ENCODE results near the gene OPTC. TPM values are rescaled to one million over a fixed set of nuclear protein-coding genes. Genes with fewer than 3 reads are reported as not detected.

OPTC gene
- total and polyA plus RNA-seq, 9 of the 15 experiments (the other 6 are each of a cell fraction or from before 2014, with no cell fraction given), result not detected

DNA sequence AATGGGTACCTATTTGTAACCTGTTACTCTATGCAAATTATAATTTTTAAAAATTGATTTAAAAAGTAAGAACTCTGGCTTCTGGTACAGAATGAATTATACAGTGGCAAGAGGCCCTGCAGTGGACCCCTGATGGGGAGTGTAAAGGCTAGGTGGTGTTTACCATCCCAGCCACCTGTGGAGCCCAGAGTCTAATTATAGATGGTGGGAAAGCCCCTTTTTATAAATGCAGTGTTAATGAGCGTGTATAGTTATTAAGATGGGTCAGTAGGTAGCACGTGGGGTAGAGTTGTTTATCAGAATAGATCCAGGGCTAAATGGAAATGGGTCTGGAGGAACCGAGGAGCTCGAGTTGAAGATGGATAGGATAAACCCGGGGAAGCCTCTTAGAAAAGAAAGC lies 32.2 kb upstream of the OPTC start:
- no peak overlapping the region for H3K4me2 ChIP-seq (ENCODE audit: insufficient read depth, low read length)
- H3K79me2 ChIP-seq (ENCODE audit: control insufficient read depth, insufficient read depth, low read length), result no peaks in the 10 kb centered on the region
- H3K9me3 ChIP-seq (replicated peaks; ENCODE audit: control insufficient read depth, insufficient read depth, low read depth, low read length), result no peaks in the 10 kb centered on the region
- H3K4me1 ChIP-seq (replicated peaks in 1 of 2; ENCODE audit: control insufficient read depth in 2 of 2, insufficient read depth in 2 of 2, low read length in 2 of 2), result no peaks in the 10 kb centered on the region
- intact Hi-C loops (cut with micrococcal nuclease) (no loop called here), in situ Hi-C loops (cut with MboI) (no loop called here)
- H2AFZ ChIP-seq (ENCODE audit: low read depth, low read length), result no peak overlapping the region
- H3K4me3 ChIP-seq, result no peak overlapping the region
- BruUV-seq (replicated peaks), result no TSS peak
- H3K36me3 ChIP-seq (ENCODE audit: control insufficient read depth, insufficient read depth, low read length), result no peaks in the 10 kb centered on the region
- no peak overlapping the region for H3K9ac ChIP-seq (ENCODE audit: insufficient read depth in 1 of 2, low read depth in 2 of 2, low read length in 2 of 2)
- H4K20me1 ChIP-seq (replicated peaks; ENCODE audit: control insufficient read depth, insufficient read depth, low read length), result peaks cover 11% of the 10 kb centered on the region; the same call in 1 of the 2 replicates
- peaks cover 41 to 42% of the 10 kb centered on the region in 2 experiments for H3K27me3 ChIP-seq (ENCODE audit: control insufficient read depth in 2 of 2, insufficient read depth in 2 of 2, low read length in 2 of 2)
- WGBS (ENCODE audit: insufficient coverage, low coverage, missing lambda C conversion rate), result 0% methylated on average over 5 of the region's 5 CpGs
- FAIRE-seq, result no peak
- POLR2A ChIA-PET, result interaction anchor here (1.0 kb wide), 1 partner anchor 11 kb away, joined by 5 read pairs; no protein-coding TSS in a partner anchor
- CTCF ChIA-PET (ENCODE audit: low intra/inter-chr PET ratio), result no interaction called here
- H3K9me1 ChIP-seq (ENCODE audit: control insufficient read depth, insufficient read depth, low read length), result no peaks in the 10 kb centered on the region
- ATAC-seq, result no peak
- no peak for DNase-seq (ENCODE audit: extremely low read depth in 1 of 4, low spot score in 3 of 4)
- no peak overlapping the region for H3K27ac ChIP-seq (ENCODE audit: extremely low read depth, low read depth, low read length)
- TF ChIP-seq STAG1 (CRISPR knock-in tag; IDR thresholded peaks at IDR 0.05; ENCODE audit: borderline replicate concordance) (no peak), GTF2F1 (IDR thresholded peaks at IDR 0.05; ENCODE audit: low read depth, low read length) (no peak), KLF6 (CRISPR knock-in tag; IDR thresholded peaks at IDR 0.05; ENCODE audit: borderline replicate concordance) (no peak), PTRF (tag; IDR thresholded peaks at IDR 0.05) (no peak), EGR1 (conservative IDR thresholded peaks at IDR 0.05) (no peak), ZNF79 (CRISPR knock-in tag; IDR thresholded peaks at IDR 0.05; ENCODE audit: low read depth) (no peak), ZNF75A (CRISPR knock-in tag; IDR thresholded peaks at IDR 0.05) (no peak), HIVEP1 (CRISPR knock-in tag; IDR thresholded peaks at IDR 0.05) (no peak), ZNF3 (CRISPR knock-in tag; IDR thresholded peaks at IDR 0.05) (no peak), ZNF354B (CRISPR knock-in tag; IDR thresholded peaks at IDR 0.05) (no peak), SIRT6 (IDR thresholded peaks at IDR 0.05; ENCODE audit: low read depth, low read length) (no peak)
- TF ChIP-seq, protein P1, sequence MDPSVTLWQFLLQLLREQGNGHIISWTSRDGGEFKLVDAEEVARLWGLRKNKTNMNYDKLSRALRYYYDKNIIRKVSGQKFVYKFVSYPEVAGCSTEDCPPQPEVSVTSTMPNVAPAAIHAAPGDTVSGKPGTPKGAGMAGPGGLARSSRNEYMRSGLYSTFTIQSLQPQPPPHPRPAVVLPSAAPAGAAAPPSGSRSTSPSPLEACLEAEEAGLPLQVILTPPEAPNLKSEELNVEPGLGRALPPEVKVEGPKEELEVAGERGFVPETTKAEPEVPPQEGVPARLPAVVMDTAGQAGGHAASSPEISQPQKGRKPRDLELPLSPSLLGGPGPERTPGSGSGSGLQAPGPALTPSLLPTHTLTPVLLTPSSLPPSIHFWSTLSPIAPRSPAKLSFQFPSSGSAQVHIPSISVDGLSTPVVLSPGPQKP (CRISPR knock-in tag; IDR thresholded peaks at IDR 0.05), result no peak
- TF ChIP-seq, protein P2, sequence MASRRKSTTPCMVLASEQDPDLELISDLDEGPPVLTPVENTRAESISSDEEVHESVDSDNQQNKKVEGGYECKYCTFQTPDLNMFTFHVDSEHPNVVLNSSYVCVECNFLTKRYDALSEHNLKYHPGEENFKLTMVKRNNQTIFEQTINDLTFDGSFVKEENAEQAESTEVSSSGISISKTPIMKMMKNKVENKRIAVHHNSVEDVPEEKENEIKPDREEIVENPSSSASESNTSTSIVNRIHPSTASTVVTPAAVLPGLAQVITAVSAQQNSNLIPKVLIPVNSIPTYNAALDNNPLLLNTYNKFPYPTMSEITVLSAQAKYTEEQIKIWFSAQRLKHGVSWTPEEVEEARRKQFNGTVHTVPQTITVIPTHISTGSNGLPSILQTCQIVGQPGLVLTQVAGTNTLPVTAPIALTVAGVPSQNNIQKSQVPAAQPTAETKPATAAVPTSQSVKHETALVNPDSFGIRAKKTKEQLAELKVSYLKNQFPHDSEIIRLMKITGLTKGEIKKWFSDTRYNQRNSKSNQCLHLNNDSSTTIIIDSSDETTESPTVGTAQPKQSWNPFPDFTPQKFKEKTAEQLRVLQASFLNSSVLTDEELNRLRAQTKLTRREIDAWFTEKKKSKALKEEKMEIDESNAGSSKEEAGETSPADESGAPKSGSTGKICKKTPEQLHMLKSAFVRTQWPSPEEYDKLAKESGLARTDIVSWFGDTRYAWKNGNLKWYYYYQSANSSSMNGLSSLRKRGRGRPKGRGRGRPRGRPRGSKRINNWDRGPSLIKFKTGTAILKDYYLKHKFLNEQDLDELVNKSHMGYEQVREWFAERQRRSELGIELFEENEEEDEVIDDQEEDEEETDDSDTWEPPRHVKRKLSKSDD (conservative IDR thresholded peaks at IDR 0.05; ENCODE audit: low read length), result no peak
- TF ChIP-seq, protein P3, sequence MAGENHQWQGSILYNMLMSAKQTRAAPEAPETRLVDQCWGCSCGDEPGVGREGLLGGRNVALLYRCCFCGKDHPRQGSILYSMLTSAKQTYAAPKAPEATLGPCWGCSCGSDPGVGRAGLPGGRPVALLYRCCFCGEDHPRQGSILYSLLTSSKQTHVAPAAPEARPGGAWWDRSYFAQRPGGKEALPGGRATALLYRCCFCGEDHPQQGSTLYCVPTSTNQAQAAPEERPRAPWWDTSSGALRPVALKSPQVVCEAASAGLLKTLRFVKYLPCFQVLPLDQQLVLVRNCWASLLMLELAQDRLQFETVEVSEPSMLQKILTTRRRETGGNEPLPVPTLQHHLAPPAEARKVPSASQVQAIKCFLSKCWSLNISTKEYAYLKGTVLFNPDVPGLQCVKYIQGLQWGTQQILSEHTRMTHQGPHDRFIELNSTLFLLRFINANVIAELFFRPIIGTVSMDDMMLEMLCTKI (IDR thresholded peaks at IDR 0.05; ENCODE audit: partially characterized antibody), result no peak
- TF ChIP-seq, protein P4, sequence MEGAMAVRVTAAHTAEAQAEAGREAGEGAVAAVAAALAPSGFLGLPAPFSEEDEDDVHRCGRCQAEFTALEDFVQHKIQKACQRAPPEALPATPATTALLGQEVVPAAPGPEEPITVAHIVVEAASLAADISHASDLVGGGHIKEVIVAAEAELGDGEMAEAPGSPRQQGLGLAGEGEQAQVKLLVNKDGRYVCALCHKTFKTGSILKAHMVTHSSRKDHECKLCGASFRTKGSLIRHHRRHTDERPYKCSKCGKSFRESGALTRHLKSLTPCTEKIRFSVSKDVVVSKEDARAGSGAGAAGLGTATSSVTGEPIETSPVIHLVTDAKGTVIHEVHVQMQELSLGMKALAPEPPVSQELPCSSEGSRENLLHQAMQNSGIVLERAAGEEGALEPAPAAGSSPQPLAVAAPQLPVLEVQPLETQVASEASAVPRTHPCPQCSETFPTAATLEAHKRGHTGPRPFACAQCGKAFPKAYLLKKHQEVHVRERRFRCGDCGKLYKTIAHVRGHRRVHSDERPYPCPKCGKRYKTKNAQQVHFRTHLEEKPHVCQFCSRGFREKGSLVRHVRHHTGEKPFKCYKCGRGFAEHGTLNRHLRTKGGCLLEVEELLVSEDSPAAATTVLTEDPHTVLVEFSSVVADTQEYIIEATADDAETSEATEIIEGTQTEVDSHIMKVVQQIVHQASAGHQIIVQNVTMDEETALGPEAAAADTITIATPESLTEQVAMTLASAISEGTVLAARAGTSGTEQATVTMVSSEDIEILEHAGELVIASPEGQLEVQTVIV (CRISPR knock-in tag; IDR thresholded peaks at IDR 0.05; ENCODE audit: borderline replicate concordance), result no peak

Data from K562 (cell line).